OCI-LY7 (cell line): ENCODE data around the gene PTGR2.
"Not testable (repeated sequence)": the region's sequence is repeated elsewhere in the genome, so short reads cannot be mapped to it uniquely, and the experiment has no call there.

Source experiments
- EZH2phosphoT487 ChIP-seq: fragments of 200-600 bp; sonication (generic); IDR thresholded peaks from 2 replicates; pipeline ENCODE4 v1.6.1; 2018; ENCODE audit warnings: low read depth, borderline replicate concordance, mild to moderate bottlenecking, mixed run types, antibody characterized with exemption, low read length, moderate library complexity, mixed read lengths
- TF ChIP-seq, protein P1 (sequence below): fragments of 200-600 bp; sonication (generic); conservative IDR thresholded peaks from 2 replicates; pipeline ENCODE4 v1.5.1; 2014; ENCODE audit warnings: mild to moderate bottlenecking, antibody characterized with exemption, low read length, moderate library complexity, mixed read lengths

DNA sequence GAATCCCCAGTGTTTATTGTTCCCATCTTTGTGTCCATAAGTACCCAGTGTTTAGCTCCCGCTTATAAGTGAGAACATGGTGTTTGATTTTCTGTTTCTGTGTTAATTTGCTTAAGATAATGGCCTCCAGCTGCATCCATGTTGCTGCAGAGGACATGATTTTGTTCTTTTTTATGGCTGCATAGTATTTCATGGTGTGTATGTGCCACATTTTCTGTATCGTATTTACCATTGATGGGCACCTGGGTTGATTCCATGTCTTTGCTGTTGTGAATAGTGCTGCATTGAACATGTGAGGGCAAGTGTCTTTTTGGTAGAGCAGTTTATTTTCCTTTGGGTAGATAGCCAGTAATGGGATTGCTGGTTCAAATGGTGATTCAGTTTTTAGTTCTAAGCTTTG, 67.8 kb downstream of the PTGR2 start:
- TF ChIP-seq, protein P1, sequence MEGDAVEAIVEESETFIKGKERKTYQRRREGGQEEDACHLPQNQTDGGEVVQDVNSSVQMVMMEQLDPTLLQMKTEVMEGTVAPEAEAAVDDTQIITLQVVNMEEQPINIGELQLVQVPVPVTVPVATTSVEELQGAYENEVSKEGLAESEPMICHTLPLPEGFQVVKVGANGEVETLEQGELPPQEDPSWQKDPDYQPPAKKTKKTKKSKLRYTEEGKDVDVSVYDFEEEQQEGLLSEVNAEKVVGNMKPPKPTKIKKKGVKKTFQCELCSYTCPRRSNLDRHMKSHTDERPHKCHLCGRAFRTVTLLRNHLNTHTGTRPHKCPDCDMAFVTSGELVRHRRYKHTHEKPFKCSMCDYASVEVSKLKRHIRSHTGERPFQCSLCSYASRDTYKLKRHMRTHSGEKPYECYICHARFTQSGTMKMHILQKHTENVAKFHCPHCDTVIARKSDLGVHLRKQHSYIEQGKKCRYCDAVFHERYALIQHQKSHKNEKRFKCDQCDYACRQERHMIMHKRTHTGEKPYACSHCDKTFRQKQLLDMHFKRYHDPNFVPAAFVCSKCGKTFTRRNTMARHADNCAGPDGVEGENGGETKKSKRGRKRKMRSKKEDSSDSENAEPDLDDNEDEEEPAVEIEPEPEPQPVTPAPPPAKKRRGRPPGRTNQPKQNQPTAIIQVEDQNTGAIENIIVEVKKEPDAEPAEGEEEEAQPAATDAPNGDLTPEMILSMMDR: not testable (repeated sequence)
- not testable (repeated sequence) for TF ChIP-seq EZH2phosphoT487
